K562 (cell line): ENCODE measurements around the gene COX20. TPM values are rescaled to one million over a fixed set of nuclear protein-coding genes. Genes with fewer than 3 reads are reported as not detected.

Experiments used
- ARID2 ChIP-seq: fragments of 450-650 bp; IDR thresholded peaks from 2 replicates; pipeline ENCODE4 v1.6.1; 2017; ENCODE audit warnings: antibody characterized with exemption, mild to moderate bottlenecking
- CAMTA2 ChIP-seq: fragments of 250-450 bp; sonication (Bioruptor Pico); conservative IDR thresholded peaks from 2 replicates; pipeline ENCODE4 v1.5.1; 2022
- DPF2 ChIP-seq: fragments of 450-650 bp; IDR thresholded peaks from 2 replicates; pipeline ENCODE4 v1.6.1; 2016
- E2F4 ChIP-seq: sonication (generic); formaldehyde crosslinking; IDR thresholded peaks from 2 replicates; pipeline ENCODE4 v1.8.0; 2022; ENCODE audit warnings: mild to moderate bottlenecking, low read depth, missing genetic modification reagents
- HNRNPH1 ChIP-seq: fragments of 200-400 bp; formaldehyde crosslinking; optimal IDR thresholded peaks from 2 replicates; pipeline ENCODE3; 2017; ENCODE audit warnings: low read depth, mild to moderate bottlenecking, low read length, moderate library complexity
- IRF1 ChIP-seq: sonication (generic); formaldehyde crosslinking; IDR thresholded peaks from 2 replicates; pipeline ENCODE4 v1.8.0; 2022; ENCODE audit warnings: missing genetic modification reagents, mild to moderate bottlenecking, borderline replicate concordance
- KAT8 ChIP-seq: fragments of 450-650 bp; IDR thresholded peaks from 2 replicates; pipeline ENCODE4 v1.6.1; 2016; ENCODE audit warnings: low read depth, mild to moderate bottlenecking
- LEF1 ChIP-seq: fragments of 450-650 bp; IDR thresholded peaks from 2 replicates; pipeline ENCODE4 v1.6.1; 2016; ENCODE audit warnings: mild to moderate bottlenecking
- MAFK ChIP-seq: IDR thresholded peaks from 2 replicates; pipeline ENCODE4 v1.6.1; 2011; ENCODE audit warnings: low read length, improper control_type of control experiment
- MAZ ChIP-seq, 2 experiments: fragments of 450-650 bp in 1 of 2; sonication (generic) in 1 of 2; formaldehyde crosslinking; IDR thresholded peaks in 1 of 2; conservative IDR thresholded peaks in 1 of 2; 2 replicates each; pipeline versions ENCODE4 v1.4.0 to v1.5.0; 2020; ENCODE audit warnings: mild to moderate bottlenecking in 1 of 2, missing genetic modification reagents in 1 of 2
- NCOA6 ChIP-seq: fragments of 450-650 bp; IDR thresholded peaks from 2 replicates; pipeline ENCODE4 v1.6.1; 2017; ENCODE audit warnings: mild to moderate bottlenecking
- RNF2 ChIP-seq: sonication (generic); IDR thresholded peaks from 2 replicates; pipeline ENCODE4 v1.6.1; 2016
- SIN3A ChIP-seq, 2 experiments: fragments of 150-350 bp in 1 of 2; IDR thresholded peaks; 2 replicates each; pipeline ENCODE4 v1.6.1; 2011 to 2016; ENCODE audit warnings: borderline replicate concordance in 2 of 2, low read depth in 2 of 2, low read length in 2 of 2, mild to moderate bottlenecking in 2 of 2, moderate library complexity in 2 of 2; ENCODE audit not compliant: control insufficient read depth in 1 of 2
- SRSF7 ChIP-seq: fragments of 200-400 bp; formaldehyde crosslinking; optimal IDR thresholded peaks from 2 replicates; pipeline ENCODE3; 2017; ENCODE audit warnings: mild to moderate bottlenecking, low read depth, low read length
- ZFP30 ChIP-seq: fragments of 250-450 bp; sonication (Bioruptor Pico); IDR thresholded peaks from 2 replicates; pipeline ENCODE4 v1.8.0; 2022; ENCODE audit warnings: moderate library complexity, mild to moderate bottlenecking, inconsistent platforms, borderline replicate concordance
- ZNF133 ChIP-seq: fragments of 250-450 bp; sonication (Bioruptor Pico); IDR thresholded peaks from 2 replicates; pipeline ENCODE4 v1.4.0; 2020; ENCODE audit warnings: mild to moderate bottlenecking
- ZNF318 ChIP-seq, 2 experiments: fragments of 450-650 bp; IDR thresholded peaks; 2 replicates each; pipeline ENCODE4 v1.6.1; 2016; ENCODE audit warnings: mild to moderate bottlenecking in 2 of 2, borderline replicate concordance in 1 of 2, low read depth in 1 of 2, moderate library complexity in 1 of 2
- polyA plus RNA-seq, 8 experiments: library from polyadenylated mRNA; depleted of rRNA in 4 of 8; stranded (reverse) in 5 of 8; unstranded in 3 of 8; fragments of >200 nt; fragmentation: Nextera tagmentation in 2 of 8; fragmentation: Illumina TruSeq in 1 of 8; extraction: Ambion mirVana in 2 of 8; extraction: Trizol in 1 of 8; gene quantifications; 2 replicates each; pipeline versions ENCODE4 v1.2.1 to v1.2.3, GENCODE V29; 2011 to 2014; ENCODE audit warnings: inconsistent platforms in 1 of 8, missing spikeins in 1 of 8
- total RNA-seq, 7 experiments: library from RNA; depleted of rRNA in 6 of 7; stranded (reverse); fragments of >200 nt in 6 of 7; fragmentation: Illumina TruSeq in 2 of 7; extraction: Trizol in 2 of 7; gene quantifications; 2 replicates each; pipeline versions ENCODE4 v1.2.1 to v1.2.3, GENCODE V29; 2011 to 2021; ENCODE audit warnings: low replicate concordance in 1 of 7

COX20 gene
- total and polyA plus RNA-seq, 9 of the 15 experiments (the other 6 are each of a cell fraction or from before 2014, with no cell fraction given): 41.5 to 192 (median 84.3) TPM

GRCh38 chr1:244864253-244865027, 29.0 kb downstream of the COX20 start, which contains the start of gene HNRNPU (continued):
- TF ChIP-seq E2F4: no peak
- TF ChIP-seq MAZ (CRISPR knock-in tag; conservative IDR thresholded peaks at IDR 0.05 in 1 of 2, IDR thresholded peaks at IDR 0.05 in 1 of 2): peak; percentile 77 to 95
- TF ChIP-seq HNRNPH1: no peak
- TF ChIP-seq CAMTA2 (CRISPR knock-in tag): no peak
- TF ChIP-seq KAT8: peak; percentile 68; the same call in 1 of the 2 replicates
- peak; percentile 43; the same call in 1 of the 2 replicates for TF ChIP-seq LEF1
- peak; percentile 45 to 57; a peak in 3 of 4 replicates for TF ChIP-seq SIN3A (IDR thresholded peaks at IDR 0.05; ENCODE audit: borderline replicate concordance in 2 of 2, control insufficient read depth in 1 of 2, low read depth in 2 of 2, low read length in 2 of 2)
- TF ChIP-seq ZNF318 (IDR thresholded peaks at IDR 0.05; ENCODE audit: borderline replicate concordance in 1 of 2, low read depth in 1 of 2): no peak
- peak; percentile 71 for TF ChIP-seq DPF2
- TF ChIP-seq ZNF133: no peak
- peak; percentile 86 for TF ChIP-seq RNF2
- TF ChIP-seq ZFP30 (CRISPR knock-in tag): no peak
- no peak for TF ChIP-seq MAFK
- no peak for TF ChIP-seq IRF1 (CRISPR knock-in tag)
- TF ChIP-seq NCOA6: peak; percentile 93
- TF ChIP-seq SRSF7: no peak
- TF ChIP-seq ARID2: no peak
